ENCODE results near the gene CHTOP.

DNA sequence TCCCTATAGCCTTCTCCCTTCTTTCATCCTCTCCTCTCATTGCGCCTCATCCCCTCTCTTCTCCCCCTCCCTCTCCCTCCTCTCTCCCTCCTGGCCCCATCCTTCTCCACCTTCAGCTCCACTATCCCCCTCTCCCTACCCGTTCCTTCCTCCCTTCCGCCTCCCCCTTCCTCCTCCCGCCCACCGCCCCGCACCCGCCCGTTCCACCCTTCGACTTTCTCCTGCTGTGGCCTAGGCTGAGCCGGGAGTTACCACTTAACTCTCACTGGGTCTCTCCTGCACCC is 46.2 kb downstream of the CHTOP start:
- TF ChIP-seq, protein P1, sequence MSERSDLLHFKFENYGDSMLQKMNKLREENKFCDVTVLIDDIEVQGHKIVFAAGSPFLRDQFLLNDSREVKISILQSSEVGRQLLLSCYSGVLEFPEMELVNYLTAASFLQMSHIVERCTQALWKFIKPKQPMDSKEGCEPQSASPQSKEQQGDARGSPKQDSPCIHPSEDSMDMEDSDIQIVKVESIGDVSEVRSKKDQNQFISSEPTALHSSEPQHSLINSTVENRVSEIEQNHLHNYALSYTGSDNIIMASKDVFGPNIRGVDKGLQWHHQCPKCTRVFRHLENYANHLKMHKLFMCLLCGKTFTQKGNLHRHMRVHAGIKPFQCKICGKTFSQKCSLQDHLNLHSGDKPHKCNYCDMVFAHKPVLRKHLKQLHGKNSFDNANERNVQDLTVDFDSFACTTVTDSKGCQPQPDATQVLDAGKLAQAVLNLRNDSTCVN (tag by site-specific recombination; optimal IDR thresholded peaks at IDR 0.05): no peak
- TF ChIP-seq KLF16 (tag by site-specific recombination; IDR thresholded peaks at IDR 0.05) (no peak), ZNF10 (tag by site-specific recombination; IDR thresholded peaks at IDR 0.05) (no peak), ZNF16 (tag by site-specific recombination; IDR thresholded peaks at IDR 0.05; ENCODE audit: low read depth) (no peak), SALL2 (tag by site-specific recombination; IDR thresholded peaks at IDR 0.05; ENCODE audit: borderline replicate concordance) (no peak), HOXA7 (CRISPR knock-in tag; IDR thresholded peaks at IDR 0.05; ENCODE audit: borderline replicate concordance) (no peak), KLF8 (tag by site-specific recombination; IDR thresholded peaks at IDR 0.05) (no peak)
- TF ChIP-seq, protein P2, sequence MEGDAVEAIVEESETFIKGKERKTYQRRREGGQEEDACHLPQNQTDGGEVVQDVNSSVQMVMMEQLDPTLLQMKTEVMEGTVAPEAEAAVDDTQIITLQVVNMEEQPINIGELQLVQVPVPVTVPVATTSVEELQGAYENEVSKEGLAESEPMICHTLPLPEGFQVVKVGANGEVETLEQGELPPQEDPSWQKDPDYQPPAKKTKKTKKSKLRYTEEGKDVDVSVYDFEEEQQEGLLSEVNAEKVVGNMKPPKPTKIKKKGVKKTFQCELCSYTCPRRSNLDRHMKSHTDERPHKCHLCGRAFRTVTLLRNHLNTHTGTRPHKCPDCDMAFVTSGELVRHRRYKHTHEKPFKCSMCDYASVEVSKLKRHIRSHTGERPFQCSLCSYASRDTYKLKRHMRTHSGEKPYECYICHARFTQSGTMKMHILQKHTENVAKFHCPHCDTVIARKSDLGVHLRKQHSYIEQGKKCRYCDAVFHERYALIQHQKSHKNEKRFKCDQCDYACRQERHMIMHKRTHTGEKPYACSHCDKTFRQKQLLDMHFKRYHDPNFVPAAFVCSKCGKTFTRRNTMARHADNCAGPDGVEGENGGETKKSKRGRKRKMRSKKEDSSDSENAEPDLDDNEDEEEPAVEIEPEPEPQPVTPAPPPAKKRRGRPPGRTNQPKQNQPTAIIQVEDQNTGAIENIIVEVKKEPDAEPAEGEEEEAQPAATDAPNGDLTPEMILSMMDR (tag by site-specific recombination; IDR thresholded peaks at IDR 0.05): no peak
